Choroid plexus epithelial cell (primary cell): ENCODE measurements around the gene TSPYL1.

Experiments used
- DNase-seq: peaks from one replicate; pipeline ENCODE4 v3.0.0-alpha.2; 2010; ENCODE audit warnings: low read depth
- H3K4me3 ChIP-seq: 2 replicates; pipeline ENCODE4 v1.5.1; 2011; ENCODE audit warnings: low read depth, mild to moderate bottlenecking, control low read depth, low read length, moderate library complexity
- CTCF ChIP-seq: conservative IDR thresholded peaks from 2 replicates; pipeline ENCODE4 v1.5.1; 2011; ENCODE audit warnings: low read depth, mild to moderate bottlenecking, control low read depth, inconsistent platforms, low read length, moderate library complexity

TSPYL1 gene

GRCh38 chr6:116265041-116265829 lies 14.5 kb downstream of the TSPYL1 start:
- no peak for TF ChIP-seq CTCF
- no peak overlapping the region for H3K4me3 ChIP-seq

GRCh38 chr6:116263353-116263752 lies 16.4 kb downstream of the TSPYL1 start:
- DNase-seq: no peak
- no peak overlapping the region for H3K4me3 ChIP-seq
- no peak for TF ChIP-seq CTCF

More at GRCh38 chr6:116265041-116265829, 14.5 kb downstream of the TSPYL1 start:
- DNase-seq: no peak

GRCh38 chr6:116258520-116258919 lies 21.2 kb downstream of the TSPYL1 start:
- H3K4me3 ChIP-seq: no peak overlapping the region
- TF ChIP-seq CTCF: no peak
- no peak for DNase-seq

- no peak for DNase-seq
- no peak for TF ChIP-seq CTCF
- no peak overlapping the region for H3K4me3 ChIP-seq
These were observed 23.0 kb downstream of the TSPYL1 start for GRCh38 chr6:116256694-116257093.

- no peak overlapping the region for H3K4me3 ChIP-seq
- no peak for TF ChIP-seq CTCF
- DNase-seq: no peak
These were observed 24.4 kb downstream of the TSPYL1 start for GRCh38 chr6:116255246-116255800.

- no peak for TF ChIP-seq CTCF
- no peak for DNase-seq
- H3K4me3 ChIP-seq: peak overlapping the region; percentile 93
These were observed 25.3 kb downstream of the TSPYL1 start for GRCh38 chr6:116254297-116255056.
